ENCODE measurements around the gene RFLNA. TPM values are rescaled to one million over a fixed set of nuclear protein-coding genes. Genes with fewer than 3 reads are reported as not detected.

RFLNA gene
- total RNA-seq, 4 donors from 2014 or later: 0.38 to 1.2 (median 0.91) TPM; not detected in 1

GRCh38 chr12:124326104-124326503 lies 31.2 kb downstream of the RFLNA start:
- no peaks in the 10 kb centered on the region for H3K27me3 ChIP-seq
- peaks cover 76% of the 10 kb centered on the region for H3K36me3 ChIP-seq
- H3K9me3 ChIP-seq: peaks cover 8% of the 10 kb centered on the region
- no peaks in the 10 kb centered on the region for H3K4me1 ChIP-seq
- WGBS: 100% methylated on average over 9 of the region's 23 CpGs
- no peak overlapping the region for H3K27ac ChIP-seq
- no peak overlapping the region for H3K4me3 ChIP-seq
- TF ChIP-seq EP300 (IDR thresholded peaks at IDR 0.05) (no peak), CTCF (IDR thresholded peaks at IDR 0.05) (no peak), POLR2A (IDR thresholded peaks at IDR 0.05) (no peak), POLR2AphosphoS5 (IDR thresholded peaks at IDR 0.05) (no peak)
- no peak for DNase-seq (ENCODE audit: low spot score in 2 of 2)

GRCh38 chr12:124326871-124327270 lies 32.0 kb downstream of the RFLNA start:
- Histone ChIP-seq H3K4me1 (no peaks in the 10 kb centered on the region), H3K36me3 (peaks cover 84% of the 10 kb centered on the region), H3K9me3 (peaks cover 8% of the 10 kb centered on the region), H3K27me3 (no peaks in the 10 kb centered on the region), H3K4me3 (no peak overlapping the region), H3K27ac (no peak overlapping the region)
- WGBS: 100% methylated on average over 8 of the region's 9 CpGs
- TF ChIP-seq POLR2A (IDR thresholded peaks at IDR 0.05): no peak
- TF ChIP-seq POLR2AphosphoS5 (IDR thresholded peaks at IDR 0.05): no peak
- no peak for TF ChIP-seq EP300 (IDR thresholded peaks at IDR 0.05)
- TF ChIP-seq CTCF (IDR thresholded peaks at IDR 0.05): no peak
- DNase-seq (ENCODE audit: low spot score in 2 of 2): no peak

- no peak for DNase-seq (ENCODE audit: low spot score in 2 of 2)
- H3K36me3 ChIP-seq: peaks cover 90% of the 10 kb centered on the region
- no peak overlapping the region for H3K4me3 ChIP-seq
- peaks cover 8% of the 10 kb centered on the region for H3K9me3 ChIP-seq
- H3K27me3 ChIP-seq: no peaks in the 10 kb centered on the region
- no peak overlapping the region for H3K27ac ChIP-seq
- no peaks in the 10 kb centered on the region for H3K4me1 ChIP-seq
- TF ChIP-seq CTCF (IDR thresholded peaks at IDR 0.05): no peak
- no peak for TF ChIP-seq POLR2AphosphoS5 (IDR thresholded peaks at IDR 0.05)
- TF ChIP-seq EP300 (IDR thresholded peaks at IDR 0.05): no peak
- no peak for TF ChIP-seq POLR2A (IDR thresholded peaks at IDR 0.05)
- WGBS: 77% methylated on average over 18 of the region's 18 CpGs
These were observed 32.6 kb downstream of the RFLNA start for GRCh38 chr12:124327362-124328043.

- DNase-seq (ENCODE audit: low spot score in 2 of 2): no peak
- Histone ChIP-seq H3K27me3 (no peaks in the 10 kb centered on the region), H3K27ac (no peak overlapping the region), H3K9me3 (peaks cover 8% of the 10 kb centered on the region), H3K4me1 (no peaks in the 10 kb centered on the region), H3K36me3 (peaks cover 96% of the 10 kb centered on the region), H3K4me3 (no peak overlapping the region)
- WGBS: 81% methylated on average over 12 of the region's 13 CpGs
- TF ChIP-seq POLR2A (IDR thresholded peaks at IDR 0.05) (no peak), EP300 (IDR thresholded peaks at IDR 0.05) (no peak), POLR2AphosphoS5 (IDR thresholded peaks at IDR 0.05) (no peak), CTCF (IDR thresholded peaks at IDR 0.05) (no peak)
These were observed 33.2 kb downstream of the RFLNA start for GRCh38 chr12:124328116-124328515.

GRCh38 chr12:124328636-124329035 lies 33.7 kb downstream of the RFLNA start:
- DNase-seq (ENCODE audit: low spot score in 2 of 2): no peak
- 86% methylated on average over 14 of the region's 14 CpGs for WGBS
- Histone ChIP-seq H3K36me3 (peaks cover 98% of the 10 kb centered on the region), H3K27ac (no peak overlapping the region), H3K9me3 (peaks cover 5% of the 10 kb centered on the region), H3K4me3 (no peak overlapping the region), H3K27me3 (no peaks in the 10 kb centered on the region), H3K4me1 (no peaks in the 10 kb centered on the region)
- TF ChIP-seq POLR2AphosphoS5 (IDR thresholded peaks at IDR 0.05): no peak
- no peak for TF ChIP-seq POLR2A (IDR thresholded peaks at IDR 0.05)

All from suprapubic skin (tissue), 4 donors.